ENCODE results near the gene TRIM63.

Gene TRIM63

GRCh38 chr1:26053718-26054560, 13.5 kb downstream of the TRIM63 start:
- DNase-seq: no peak

DNA sequence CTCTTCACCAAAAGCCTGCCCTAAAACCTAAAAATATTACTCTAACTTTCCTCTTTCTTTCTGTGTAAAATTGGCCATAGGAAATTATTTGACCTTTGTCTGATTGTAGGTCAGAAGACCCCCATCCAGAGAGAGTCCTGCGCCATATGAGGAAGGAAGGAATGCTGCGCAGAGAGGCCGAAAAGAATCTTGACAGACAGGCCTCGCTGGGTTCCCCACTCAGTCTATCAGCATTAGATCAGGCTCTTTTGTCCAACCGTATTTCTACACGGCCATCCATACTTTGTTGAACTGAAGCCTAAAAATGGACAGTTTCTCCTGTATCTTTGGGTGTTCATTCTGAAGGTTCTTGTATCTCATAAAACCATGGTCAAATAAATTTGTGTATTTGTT, 17.2 kb downstream of the TRIM63 start:
- DNase-seq: no peak

GRCh38 chr1:26049531-26050247, 17.7 kb downstream of the TRIM63 start:
- no peak for DNase-seq

GRCh38 chr1:26047278-26047874, 20.1 kb downstream of the TRIM63 start:
- no peak for DNase-seq

DNA sequence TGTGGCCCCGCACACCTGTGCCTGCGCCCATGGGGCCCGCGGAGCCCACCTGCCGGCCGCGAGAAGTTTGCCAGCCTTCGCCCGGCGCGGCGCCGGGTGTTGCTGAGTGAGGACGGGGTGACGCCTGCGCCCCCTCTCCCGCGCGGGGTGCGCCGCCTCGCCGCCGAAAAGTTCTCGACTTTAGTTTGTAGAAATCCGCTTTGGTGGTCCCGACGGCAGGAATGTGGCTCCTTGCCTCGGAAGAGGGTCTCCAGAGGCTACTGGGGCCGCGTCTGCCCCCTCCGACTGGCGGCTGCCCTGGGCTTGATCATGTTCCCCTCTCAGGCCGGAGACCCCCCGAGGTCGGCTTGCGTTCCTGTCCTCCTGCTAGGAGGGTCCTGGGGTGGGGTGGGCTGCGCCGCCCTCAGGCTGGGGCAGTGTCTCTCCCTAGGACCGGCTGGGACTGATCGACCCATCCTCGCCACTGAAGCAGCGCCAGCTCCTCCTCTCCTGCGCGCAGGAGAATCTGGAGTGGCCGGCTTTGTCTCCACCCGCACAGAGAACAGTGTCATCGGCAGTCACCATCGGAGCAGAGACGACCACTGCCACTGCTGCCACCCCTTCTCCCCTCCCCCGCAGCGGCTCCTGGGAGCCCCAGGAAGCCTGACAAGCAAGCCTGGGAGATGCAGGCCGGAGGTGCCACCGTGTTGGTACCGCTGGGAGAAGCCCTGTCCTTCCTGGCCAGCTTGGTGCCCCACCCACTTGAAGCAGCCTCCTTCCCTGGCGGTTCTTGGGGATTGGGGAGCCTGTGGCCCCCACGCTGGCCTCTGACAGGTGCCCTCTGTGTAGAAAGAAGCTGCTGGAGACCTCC, 21.0 kb downstream of the TRIM63 start:
- no peak for DNase-seq

GRCh38 chr1:26045722-26046245, 21.6 kb downstream of the TRIM63 start, which contains the start of gene SLC30A2:
TSS of gene SLC30A2 (minus strand) at chr1:26046118. CDS start at chr1:26045896, 222 bp downstream.
- DNase-seq: no peak

GRCh38 chr1:26044971-26045721, 22.3 kb downstream of the TRIM63 start:
- DNase-seq: no peak

GRCh38 chr1:26044414-26044813, 23.0 kb downstream of the TRIM63 start:
- no peak for DNase-seq

DNA sequence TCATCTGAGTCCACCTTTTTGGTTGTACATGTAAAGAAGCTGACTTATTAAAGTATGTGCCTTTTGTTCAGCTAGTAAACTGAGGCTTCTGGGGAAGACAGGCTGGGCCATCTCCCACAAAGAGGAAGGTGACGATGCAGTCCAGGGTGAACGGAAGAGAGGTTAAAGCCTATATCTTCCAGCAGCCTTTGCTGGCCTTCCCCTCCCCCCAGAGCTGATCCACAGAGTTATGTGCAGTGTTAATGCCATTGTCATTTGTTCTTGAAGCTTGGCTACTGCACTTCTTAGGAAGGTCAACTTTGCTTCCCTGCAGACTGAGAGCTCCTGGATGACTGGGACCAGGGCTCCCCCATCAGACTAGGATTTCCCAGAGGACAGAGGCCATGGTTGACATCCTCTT, 23.7 kb downstream of the TRIM63 start:
- no peak for DNase-seq

DNA sequence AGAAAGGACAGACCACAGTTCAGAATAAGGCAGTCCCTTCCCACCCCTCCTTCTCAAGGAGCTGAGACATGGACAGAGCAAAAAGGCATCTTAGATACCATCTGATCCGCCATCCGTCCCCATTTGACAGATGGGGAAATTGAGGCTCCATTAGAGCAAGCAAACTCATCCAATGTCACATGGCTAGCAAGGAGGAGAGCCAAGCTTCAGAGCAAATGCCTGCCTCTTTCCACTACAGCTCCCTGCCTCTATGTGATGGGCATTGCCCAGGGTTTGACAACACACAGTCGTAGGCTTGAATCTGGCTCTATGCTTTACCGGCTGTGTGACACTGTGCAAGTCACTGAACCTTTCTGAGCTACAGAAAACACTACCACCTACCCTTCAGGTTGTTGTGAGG, 25.5 kb downstream of the TRIM63 start:
- DNase-seq: no peak

DNA sequence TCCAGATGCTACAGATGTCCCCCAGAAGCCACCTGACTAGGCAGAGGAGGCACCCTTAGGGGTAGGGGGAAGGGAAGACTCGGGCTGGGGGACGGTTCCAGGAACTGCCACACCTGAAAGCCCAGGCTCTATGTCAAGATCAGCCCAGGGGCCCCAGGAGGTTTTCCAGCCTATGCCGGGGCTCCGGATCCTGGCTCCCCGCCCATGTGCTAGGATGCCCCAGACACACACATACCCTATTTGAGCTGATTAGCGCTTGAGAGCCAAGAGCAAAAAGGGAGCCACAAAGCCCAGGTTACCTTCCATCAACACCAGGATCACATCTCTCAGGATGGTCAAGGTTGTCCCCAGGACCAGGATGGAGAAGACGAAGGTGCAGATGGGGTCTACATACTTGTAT, 26.0 kb downstream of the TRIM63 start:
- DNase-seq: no peak

DNA sequence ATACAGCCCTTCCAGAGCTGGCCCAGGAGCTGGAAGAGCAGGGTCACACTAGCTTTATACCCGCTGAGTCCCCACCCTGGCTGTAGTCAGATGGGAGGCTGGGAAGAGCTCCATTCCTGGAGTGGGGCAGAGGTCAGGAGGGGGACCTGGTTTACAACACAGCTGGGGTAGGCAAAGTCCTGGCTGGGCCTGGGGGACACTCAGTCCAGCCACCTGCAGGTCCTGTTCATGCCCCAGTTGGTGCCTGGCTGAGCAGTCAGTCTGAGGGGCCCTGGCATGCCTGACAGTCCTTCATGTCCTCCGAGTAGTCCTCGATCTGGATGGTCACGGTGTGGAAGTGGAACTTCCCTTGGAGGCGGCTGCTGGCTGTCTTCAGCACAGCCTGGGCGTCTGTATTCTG, 28.5 kb downstream of the TRIM63 start:
- DNase-seq: no peak

DNA sequence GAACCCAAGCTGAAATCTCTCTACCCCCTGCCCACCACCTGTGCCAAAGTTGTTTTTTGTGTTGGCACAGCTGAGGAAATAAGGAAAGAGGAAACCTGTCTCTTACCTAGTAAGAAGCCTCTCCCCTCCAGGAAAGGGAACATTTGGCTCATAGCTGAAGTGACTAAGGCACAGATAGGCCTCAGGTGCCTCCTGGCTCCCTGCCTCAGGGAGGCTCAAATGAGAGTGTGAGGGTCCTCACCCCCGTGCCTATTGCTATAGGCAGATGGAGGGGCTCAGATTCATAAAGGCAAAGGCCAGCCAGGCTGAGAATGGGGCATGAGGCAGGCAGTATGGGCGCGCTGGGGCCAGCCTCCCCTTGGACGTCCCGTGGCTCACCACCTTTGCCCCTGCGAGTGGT, 29.0 kb downstream of the TRIM63 start:
- no peak for DNase-seq

- no peak for DNase-seq
These were observed 29.5 kb downstream of the TRIM63 start for GRCh38 chr1:26037904-26038303.

GRCh38 chr1:26036756-26037281, 30.6 kb downstream of the TRIM63 start:
- DNase-seq: no peak

DNA sequence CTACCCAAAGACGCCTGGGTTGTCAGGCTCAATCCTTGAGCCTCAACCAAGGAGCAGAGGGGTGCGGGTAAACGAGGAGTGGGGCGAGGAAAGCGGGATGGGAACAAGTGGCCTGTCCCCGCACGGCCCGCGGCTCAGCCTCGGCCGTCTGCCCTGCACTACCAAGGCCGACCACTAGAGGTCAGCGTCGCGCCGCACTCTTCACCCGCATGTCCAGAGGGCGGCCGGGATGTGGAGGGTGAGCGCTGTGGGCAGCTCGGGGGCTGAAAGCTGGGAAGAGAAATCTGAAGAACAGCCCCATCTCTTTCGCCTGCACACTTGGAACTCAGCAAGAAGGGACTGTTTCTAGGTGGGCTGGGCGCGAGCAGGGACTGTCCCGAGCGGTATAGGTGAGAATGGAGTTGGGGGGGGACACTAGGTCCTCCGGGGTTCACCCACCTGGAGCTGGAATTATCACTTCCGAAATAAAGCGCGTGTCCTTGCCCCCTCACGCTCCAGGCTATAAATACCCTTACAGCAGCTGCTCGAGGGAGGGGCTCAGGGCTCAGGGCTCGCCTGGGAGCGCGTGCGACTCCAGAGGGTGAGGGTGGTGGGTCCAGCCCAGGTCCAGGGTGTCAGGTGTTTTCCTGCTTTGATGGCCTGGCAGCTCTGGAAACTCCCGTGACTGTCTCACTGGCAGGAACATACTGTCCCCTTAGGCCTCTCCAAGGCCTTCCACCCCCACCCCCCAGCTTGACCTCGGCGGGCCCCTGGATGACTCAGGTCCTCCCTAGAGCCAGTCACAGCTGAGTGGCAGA, 31.3 kb downstream of the TRIM63 start:
- peak; percentile 77 for DNase-seq

DNA sequence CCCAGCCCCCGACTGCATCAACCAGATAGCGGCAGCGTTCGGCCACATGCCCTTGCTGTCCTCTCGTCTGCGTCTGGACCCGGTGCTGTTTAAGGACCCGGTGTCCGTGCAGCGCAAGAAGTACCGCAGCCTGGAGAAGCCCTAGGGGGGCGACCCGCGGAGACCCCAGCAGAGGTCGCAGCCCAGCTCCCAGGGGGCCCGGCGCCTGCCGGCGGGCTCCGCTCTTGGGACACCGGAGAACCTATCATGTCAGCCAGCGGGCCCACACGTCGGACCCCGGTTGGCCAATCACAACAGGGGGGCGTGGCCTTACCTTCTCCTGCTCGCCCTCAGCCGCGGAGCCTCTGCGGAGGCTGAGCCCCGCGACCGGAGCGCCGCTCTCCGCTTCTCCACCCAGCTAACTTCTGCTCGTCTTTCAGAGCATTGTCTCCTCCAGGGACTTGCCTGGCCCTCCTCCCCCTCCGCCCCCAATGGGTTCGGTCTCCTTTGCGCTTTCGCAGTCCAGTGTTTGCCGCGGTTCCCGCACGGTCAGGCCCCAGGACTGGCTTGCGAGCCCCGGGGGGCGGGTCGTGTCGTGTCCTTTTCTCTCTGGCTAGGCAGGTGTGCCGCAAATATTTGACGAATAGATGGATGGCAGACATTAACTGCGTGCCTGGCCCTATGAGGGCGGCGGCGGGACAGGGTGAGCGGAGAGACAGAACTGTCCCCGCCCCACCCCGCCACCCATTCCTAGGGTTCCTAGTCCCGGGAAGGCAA, 32.0 kb downstream of the TRIM63 start:
- peak; percentile 98 for DNase-seq

DNA sequence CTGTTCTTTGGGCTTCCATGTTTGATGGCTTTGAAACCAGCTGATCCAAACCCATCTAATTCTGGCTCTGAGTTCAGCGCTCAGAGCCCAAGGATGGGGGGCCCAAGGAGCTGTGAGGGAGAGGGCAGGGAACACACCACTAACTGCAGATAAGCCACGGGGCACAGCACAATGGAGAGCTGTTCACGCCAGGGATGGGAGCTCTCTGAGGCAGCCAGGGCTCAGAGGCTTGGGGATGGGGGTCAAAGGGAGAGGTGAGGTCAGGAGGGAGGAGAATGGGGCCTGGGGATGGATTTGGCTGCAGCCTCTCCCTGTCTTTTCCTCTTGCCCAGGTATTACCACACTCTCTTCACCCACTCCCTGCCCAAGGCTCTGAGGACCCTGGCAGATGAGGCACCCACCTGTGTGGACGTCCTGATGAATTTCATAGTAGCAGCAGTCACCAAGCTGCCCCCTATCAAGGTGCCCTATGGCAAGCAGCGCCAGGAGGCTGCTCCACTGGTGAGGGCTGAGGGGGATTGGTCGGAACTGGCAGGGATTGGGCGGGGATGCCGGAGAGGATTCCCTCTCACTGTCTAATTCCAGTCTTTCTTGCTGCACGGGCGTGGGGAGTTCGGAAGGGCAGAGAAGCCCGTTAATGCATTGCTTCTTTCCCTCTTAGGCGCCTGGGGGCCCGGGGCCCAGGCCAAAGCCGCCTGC, 32.8 kb downstream of the TRIM63 start:
- DNase-seq: no peak

DNA sequence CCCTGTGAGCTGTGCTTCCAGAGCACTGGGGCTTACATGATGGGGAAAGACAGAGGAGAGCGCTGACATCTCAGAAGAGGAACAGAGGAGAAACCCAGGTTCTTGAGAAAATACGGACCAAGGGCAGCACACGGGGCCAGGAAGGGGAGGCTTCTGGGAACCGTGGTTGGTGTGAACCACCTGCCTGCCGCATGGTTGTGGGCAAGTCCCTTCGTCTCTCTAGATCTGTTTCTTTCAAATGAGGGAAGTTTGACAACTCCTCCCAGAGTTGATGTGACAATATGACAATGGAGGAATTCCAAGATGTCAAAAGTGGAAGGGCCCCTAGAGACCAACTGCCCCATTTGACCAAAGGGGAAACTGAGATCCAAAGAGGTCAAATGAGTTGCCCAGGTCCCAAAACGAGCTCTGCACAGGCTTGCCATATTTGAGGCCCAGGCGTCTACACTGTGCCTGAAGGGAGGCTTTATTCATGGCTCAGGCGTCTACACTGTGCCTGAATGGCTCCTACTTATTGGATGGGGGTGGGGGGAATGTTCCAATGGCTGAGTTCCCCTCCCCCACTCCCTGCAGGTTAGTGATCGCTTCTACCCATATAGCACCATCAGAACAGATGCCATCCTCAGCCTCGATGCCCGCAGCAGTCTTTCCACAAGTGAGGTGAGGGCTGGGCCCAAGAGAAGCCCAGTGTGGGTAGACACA, 34.6 kb downstream of the TRIM63 start:
- DNase-seq: no peak

Data from hematopoietic multipotent progenitor cell treated with erythropoietin and hydrocortisone succinate and interleukin-3 and kit ligand, for 6 days (in vitro differentiated cells).